GM19328 (cell line): ENCODE results near the gene ELF1.
"Not testable (repeated sequence)": the region's sequence is repeated elsewhere in the genome, so short reads cannot be mapped to it uniquely, and the experiment has no call there.

Source experiments
- ATAC-seq: cut with Tn5 transposase; IDR thresholded peaks from one replicate; pipeline ENCODE4 v1.9.1; 2021; ENCODE audit warnings: mild to moderate bottlenecking, moderate library complexity; ENCODE audit not compliant: unreplicated experiment

The ELF1 gene

DNA sequence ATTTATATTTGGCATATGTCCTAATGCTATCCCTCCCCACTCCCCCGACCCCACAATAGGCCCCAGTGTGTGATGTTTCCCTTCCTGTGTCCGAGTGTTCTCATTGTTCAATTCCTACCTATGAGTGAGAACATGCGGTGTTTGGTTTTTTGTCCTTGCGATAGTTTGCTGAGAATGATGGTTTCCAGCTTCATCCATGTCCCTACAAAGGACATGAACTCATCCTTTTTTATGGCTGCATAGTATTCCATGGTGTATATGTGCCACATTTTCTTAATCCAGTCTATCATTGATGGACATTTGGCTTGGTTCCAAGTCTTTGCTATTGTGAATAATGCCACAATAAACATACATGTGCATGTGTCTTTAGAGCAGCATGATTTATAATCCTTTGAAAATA is 23.3 kb upstream of the ELF1 start:
- ATAC-seq, result not testable (repeated sequence)

- no peak for ATAC-seq
Observed at GRCh38 chr13:41040584-41041334, 21.6 kb upstream of the ELF1 start.

- no peak for ATAC-seq
Observed at GRCh38 chr13:41039746-41040145, 20.6 kb upstream of the ELF1 start.

DNA sequence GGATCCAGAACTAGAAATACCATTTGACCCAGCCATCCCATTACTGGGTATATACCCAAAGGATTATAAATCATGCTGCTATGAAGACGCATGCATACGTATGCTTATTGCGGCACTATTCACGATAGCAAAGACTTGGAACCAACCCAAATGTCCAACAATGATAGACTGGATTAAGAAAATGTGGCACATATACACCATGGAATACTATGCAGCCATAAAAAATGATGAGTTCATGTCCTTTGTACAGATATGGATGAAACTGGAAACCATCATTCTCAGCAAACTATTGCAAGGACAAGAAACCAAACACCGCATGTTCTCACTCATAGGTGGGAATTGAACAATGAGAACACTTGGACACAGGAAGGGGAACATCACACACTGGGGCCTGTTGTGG is 17.4 kb upstream of the ELF1 start:
- not testable (repeated sequence) for ATAC-seq

DNA sequence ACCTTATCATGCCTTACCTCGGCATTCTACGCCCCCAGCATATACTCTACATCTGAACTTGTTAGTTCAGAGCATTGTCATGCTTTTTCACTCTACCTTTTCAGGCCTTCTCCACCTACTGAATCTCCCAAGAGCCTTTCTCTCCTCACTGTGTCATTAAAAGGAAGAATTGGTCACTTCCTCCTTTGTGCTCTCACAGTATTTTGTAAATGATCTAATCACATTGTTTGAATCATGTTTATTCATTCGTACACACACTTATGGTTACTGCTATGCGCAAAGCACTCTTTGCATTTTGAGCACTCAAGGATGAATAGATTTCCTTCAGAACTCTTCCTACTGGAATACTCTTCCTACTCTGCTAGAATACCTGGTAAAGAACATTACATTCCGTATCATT is 15.8 kb upstream of the ELF1 start:
- ATAC-seq, result no peak

- no peak for ATAC-seq
Observed at GRCh38 chr13:41034382-41034781, 15.3 kb upstream of the ELF1 start.

DNA sequence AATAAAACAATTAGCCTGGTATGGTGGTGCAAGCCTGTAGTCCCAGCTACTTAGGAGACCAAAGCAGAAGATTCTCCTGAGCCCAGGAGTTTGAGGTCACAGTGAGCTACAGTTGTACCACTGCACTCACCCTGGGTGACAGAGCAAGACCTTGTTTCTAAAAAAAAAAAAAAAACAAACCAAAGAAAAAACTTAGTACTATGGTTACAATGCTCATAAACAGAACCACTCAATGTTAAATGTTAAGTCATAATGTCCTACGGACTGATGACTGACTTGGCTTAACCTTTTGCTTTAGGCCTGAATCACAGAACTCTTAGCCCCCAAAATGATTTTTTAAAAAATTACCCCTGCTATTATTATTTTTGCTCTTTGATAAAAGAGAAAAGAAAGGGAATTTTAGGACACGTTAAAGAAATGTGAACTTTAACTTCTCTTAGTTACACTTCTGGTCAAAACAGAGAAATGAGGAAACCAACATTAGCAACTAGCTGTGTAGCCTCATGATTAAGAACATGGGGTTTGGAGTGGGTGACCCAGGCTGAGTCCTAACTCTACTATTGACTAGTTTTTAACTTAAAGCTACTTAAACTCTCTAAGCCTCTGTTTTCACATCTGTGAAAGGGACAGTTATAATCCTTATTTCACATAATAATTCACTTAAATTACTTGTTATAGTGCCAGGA is 13.7 kb upstream of the ELF1 start:
- ATAC-seq, result no peak

- ATAC-seq, result no peak
Observed at GRCh38 chr13:41029629-41030028, 10.5 kb upstream of the ELF1 start.

GRCh38 chr13:41028051-41028450 is 8.9 kb upstream of the ELF1 start:
- no peak for ATAC-seq

DNA sequence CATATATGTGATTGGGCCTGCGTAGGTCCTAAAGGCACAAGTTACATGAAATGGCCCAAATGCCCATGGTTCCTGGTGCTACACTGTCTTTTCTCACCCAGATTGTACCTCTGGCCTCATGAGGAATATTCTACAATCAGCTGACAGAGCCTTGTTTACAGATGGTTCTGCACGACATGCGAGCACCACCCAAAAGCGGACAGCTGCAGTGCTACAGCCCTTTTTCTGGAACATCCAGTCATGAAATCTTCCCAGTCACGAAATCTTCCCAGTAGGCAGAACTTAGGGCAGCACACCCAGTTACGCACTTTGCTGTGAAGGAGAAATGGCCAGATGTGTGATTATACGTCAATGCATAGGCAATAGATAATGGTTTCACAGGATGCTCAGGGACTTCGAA is 7.7 kb upstream of the ELF1 start:
- ATAC-seq, result no peak

GRCh38 chr13:41025518-41025917 is 6.4 kb upstream of the ELF1 start:
- ATAC-seq, result no peak

DNA sequence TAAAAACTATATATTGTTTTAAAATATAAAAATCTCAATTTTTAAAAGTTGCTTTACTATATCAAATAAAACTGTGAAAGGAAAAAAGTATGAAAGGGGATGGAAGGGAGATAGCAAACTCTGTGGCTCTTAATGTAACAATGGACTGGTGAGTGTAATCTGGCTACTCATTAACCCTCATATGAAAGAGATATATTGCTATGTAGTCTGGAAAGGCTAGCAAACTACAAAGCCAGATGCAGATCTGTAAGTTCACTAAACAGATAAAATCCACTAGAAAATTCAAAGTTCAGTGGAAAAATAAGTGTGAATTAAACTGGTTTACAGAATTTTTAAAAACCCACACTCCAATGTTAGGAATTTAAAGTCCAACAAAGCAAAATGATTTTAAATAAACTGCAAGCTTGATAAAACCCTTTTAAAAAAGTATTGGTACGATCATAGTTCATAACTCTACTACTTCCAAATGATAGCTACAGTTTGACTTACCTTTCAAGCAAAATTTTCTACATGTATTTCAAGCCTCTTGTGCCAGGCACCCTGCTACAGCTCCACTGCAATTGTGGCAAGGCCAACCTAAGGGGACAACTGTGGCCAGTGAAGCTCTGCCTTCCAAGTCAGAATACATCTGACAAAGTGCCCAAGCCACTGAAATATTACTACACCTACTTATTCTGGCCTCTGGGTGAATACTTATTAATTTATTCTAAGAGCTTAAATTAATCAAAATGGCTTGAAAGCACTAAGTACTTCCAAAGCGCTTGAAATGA is 647 bp upstream of the ELF1 start:
- no peak for ATAC-seq

- no peak for ATAC-seq
Observed at GRCh38 chr13:41018602-41018948, 541 bp downstream of the ELF1 start.

- ATAC-seq, result no peak
Observed at GRCh38 chr13:41017817-41018601, 1.1 kb downstream of the ELF1 start.

DNA sequence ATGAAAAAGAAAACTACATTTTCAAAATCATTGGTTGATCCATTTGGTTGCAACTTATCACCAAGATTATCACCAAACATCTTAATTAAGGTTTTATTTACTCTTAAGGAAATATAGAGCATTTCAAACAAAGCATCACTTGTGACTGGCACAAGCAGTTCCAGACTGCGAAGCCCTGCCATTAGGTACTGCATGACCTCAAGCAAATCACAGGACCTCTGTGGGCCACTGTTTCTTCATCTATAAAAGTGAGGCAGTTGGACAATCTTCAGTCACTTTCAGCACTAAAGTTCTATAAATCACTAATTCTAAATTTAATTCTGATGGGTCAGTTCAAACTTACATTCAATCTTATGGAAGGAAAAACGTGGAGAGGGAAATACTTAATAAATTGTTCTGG is 2.0 kb downstream of the ELF1 start:
- ATAC-seq, result no peak

DNA sequence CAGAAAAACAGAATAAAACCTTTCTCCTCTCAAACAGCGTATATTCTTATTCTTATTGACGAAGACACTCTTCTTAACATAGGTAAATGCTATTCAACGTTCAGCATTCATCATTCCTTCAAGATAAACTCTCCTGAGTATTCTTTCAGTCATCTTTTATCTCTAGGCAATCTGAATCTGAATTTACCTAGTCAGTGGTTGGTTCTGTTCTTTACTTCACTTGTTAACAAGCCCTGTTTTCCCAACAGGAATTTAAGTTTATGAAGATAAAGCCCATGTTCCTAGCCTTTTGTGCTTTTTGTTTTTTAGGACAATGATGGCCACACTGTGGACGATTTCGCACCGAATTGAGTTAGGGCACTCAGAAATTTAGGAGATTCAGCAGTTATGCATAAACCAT is 3.2 kb downstream of the ELF1 start:
- ATAC-seq, result no peak

DNA sequence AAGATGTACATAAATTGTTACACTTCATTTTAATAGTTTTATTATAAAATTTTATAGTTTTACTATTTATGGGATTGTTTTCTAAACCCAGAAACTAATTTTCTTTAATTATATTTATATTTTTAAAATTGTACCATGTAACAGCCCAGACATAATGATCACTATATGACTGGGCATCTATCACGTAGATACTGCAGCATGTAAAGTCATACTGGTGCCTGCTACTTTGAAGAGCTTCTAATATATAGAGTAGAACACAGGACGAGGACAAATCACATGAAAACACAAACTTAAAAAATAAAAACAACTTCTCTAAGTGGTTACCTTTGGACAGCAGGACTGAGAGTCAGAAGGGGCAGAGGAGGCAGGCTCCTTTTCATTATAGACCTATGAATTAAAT is 5.3 kb downstream of the ELF1 start:
- ATAC-seq, result no peak

GRCh38 chr13:41012536-41012935 is 6.6 kb downstream of the ELF1 start:
- ATAC-seq, result no peak

- ATAC-seq, result no peak
Observed at GRCh38 chr13:41011382-41011956, 7.6 kb downstream of the ELF1 start.

DNA sequence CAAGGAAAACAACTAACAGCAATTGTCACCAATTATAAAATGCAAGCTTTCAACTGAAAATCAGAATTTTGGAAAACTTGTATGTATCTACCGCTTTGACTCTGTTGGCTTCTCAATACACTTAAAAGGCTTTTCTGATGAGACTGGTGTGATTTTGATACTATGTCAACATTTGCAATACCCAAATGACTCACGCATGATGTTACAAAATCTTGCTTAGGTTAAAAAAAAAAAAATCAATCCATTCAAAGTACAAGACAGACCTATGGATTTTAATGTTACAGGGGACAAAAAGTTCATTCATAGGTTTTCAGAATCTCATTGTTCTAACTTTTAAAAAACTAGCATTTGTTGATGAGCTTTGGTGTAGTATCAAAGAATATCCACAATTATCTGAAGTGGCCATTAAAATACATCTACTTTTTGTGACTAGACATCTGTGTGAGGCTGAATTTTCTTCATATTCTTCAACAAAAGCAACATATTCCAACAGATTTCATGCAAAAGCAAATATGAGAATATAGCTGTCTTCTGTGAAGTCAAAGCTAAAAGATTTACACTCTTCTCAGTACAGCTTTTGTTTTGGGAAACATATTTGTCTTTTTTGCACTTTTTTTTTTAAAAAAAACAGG is 10.7 kb downstream of the ELF1 start:
- ATAC-seq, result no peak
